CD4-positive, alpha-beta T cell treated with Interleukin-15 for 4 hours (primary cell): ENCODE data around the gene BHLHE40.

Source experiments
- DNase-seq: peaks from one replicate; pipeline ENCODE4 v3.0.0-alpha.2; 2020; ENCODE audit warnings: low spot score

Gene BHLHE40

GRCh38 chr3:5021116-5022092 lies 42.2 kb downstream of the BHLHE40 start:
- no peak for DNase-seq

DNA sequence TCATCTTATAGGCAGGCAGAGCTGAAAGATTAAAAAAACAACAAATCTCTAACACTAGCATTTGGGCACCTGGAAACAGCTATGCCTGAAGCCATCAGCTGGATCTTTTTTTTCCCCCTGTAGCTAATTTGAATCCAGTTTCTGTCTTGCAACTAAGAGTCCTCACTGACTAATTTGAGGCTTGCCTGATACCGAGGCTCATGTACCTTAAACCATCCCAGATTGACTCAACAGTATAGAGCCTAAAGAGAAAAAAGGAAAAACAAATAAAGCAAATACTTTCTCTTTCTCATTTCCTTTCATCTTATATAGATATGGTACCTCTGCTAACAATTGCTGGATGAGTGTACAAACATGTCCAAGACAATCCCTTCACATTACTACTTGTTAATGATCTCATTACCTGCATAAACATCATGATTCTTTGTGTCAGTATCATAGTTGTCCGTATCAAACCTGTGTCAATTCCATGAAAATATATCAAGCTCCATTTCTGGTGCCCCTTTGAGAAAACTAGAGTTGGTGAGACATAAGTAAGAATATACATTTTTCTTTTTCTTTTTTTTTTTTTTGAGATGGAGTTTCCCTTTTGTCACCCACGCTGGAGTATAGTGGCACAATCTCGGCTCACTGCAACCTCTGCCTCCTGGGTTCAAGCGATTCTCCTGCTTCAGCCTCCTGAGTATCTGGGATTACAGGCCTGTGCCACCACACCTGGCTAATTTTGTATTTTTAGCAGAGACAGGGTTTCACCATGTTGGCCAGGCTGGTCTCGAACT lies 43.1 kb downstream of the BHLHE40 start:
- DNase-seq: no peak

DNA sequence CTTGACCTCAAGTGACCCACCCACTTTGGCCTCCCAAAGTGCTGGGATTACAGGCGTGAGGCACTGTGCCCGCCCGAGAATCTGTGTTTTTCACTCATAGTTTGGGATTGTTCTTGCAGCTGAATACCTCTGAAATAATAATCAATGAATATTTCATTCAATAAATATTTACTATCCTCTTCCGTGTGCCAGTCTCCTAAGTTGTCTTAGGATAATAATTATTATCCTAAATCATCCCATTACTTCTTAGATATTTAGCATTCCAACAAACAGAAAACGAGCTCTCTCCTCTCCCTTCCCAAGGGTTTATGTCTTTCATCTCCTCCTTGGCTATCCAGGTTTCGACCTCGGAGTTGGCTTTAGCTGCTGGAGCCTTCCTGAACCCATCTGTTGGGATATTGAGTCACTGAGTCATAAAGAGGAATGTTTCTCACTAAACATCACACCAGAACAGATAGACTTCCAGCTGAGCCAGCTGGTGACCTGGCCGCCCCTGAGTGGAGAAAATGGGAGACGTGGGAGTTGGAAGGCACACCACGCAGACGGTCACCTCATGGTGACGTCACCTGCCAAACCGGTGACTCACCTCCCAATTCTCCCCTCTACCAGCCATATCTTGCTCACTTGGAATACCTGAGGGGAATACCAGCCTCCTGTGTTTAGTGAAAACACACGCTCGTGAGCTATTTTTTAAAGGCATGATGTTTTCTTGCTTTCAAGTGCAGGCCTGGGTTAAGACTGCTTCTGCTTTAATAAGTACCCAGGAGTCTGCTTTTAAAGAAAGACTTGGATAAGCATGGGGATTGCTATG lies 43.9 kb downstream of the BHLHE40 start:
- no peak for DNase-seq

DNA sequence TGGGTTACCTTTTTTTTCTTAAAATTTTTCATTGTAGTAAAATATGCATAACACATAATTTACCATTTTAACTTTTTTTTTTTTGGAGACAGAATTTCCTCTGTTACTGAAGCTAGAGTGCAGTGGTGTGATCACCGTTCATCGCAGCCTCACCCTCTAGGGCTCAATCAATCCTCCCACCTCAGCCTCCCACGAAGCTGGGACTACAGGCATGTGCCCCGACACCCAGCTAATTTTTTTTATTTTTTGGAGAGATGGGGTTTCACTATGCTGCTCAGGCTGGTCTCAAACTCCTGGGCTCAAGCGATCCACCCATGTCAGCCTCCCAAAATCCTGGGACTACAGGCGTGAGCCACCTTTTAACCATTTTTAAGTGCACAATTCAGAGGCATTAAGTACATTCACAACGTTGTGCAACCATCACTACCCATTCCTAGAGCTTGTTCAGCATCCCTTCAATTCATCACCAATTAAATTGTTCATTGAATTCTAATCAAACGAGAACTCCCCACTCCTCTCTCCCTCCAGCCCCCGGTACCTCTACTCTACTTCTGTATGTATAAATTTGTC lies 44.6 kb downstream of the BHLHE40 start:
- DNase-seq: no peak

GRCh38 chr3:5026046-5026362 lies 46.8 kb downstream of the BHLHE40 start:
- no peak for DNase-seq

GRCh38 chr3:5029715-5030114 lies 50.5 kb downstream of the BHLHE40 start:
- DNase-seq: no peak

DNA sequence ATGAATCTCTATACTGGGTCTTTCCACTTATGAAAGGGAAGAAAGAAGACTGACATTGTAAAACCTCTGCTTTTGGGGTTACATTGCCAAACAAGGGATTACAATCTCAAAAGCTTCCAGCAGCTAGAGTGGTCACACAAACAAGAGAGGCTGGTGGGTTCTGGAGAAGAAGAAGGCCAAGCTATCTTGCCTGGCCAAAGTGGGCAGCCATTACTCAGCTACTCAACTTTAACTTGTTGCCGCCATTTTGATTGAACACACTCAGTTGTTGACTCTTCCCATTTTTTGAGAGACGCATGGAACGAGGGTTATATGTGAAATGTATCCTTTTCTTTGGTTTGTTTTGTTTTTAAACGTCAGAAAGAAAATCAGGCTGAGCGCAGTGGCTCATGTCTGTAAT lies 50.9 kb downstream of the BHLHE40 start:
- no peak for DNase-seq

DNA sequence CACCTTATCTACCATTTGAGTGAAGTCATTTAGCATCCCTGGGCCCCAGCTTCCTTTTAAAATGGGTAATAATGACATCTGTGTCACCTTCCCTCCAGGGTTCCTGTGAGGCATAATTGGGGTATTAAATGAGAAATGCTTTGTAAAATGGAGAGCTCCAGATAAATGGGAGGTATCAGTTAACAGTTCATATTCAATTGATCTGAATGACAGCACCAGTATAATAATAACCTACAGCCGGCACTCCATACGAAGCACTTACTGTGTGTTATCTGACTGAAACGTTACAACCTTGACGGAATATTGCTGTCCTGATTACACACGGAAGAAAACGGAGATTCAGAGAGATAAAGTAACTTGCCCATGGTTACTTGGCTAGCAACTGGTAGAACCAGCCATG lies 53.6 kb downstream of the BHLHE40 start:
- no peak for DNase-seq
